ENCODE results near the gene NAXD. TPM values are rescaled to one million over a fixed set of nuclear protein-coding genes. Genes with fewer than 3 reads are reported as not detected.

Gene NAXD
- total RNA-seq, 1 experiment from 2014 or later = 15.1 TPM

- in situ Hi-C loops (cut with HindIII; ENCODE audit: low pct_unique_long_range_greater_than_20kb, low sequenced_read_pairs) = no loop called here
- no peak overlapping the region for H3K4me3 ChIP-seq (ENCODE audit: low read depth in 2 of 2, low read length in 2 of 2)
- POLR2A ChIA-PET = no interaction called here
- no peaks in the 10 kb centered on the region for H3K9me3 ChIP-seq (ENCODE audit: control insufficient read depth, insufficient read depth, low read depth, low read length)
- ATAC-seq (no peak), DNase-seq (ENCODE audit: low read depth, low spot score) (no peak)
- no TSS peak for BruUV-seq (replicated peaks)
- no peaks in the 10 kb centered on the region for H3K27me3 ChIP-seq (ENCODE audit: control insufficient read depth, insufficient read depth, low read length)
- intact Hi-C loops (cut with micrococcal nuclease; ENCODE audit: unreplicated experiment) = no loop called here
- TF ChIP-seq POLR2AphosphoS5 (IDR thresholded peaks at IDR 0.05; ENCODE audit: low read depth, low read length) (no peak), REST (IDR thresholded peaks at IDR 0.05; ENCODE audit: insufficient read depth in 1 of 2, low read depth in 2 of 2, low read length in 1 of 2) (no peak), CTCF (IDR thresholded peaks at IDR 0.05) (no peak), TCF7L2 (IDR thresholded peaks at IDR 0.05; ENCODE audit: low read depth, low read length) (no peak), SIN3A (IDR thresholded peaks at IDR 0.05; ENCODE audit: borderline replicate concordance, insufficient read depth, low read depth, low read length) (no peak)
- CTCF ChIA-PET = no interaction called here
- no peaks in the 10 kb centered on the region for H3K4me1 ChIP-seq (ENCODE audit: control insufficient read depth, insufficient read depth, low read length)
- no peaks in the 10 kb centered on the region for H3K36me3 ChIP-seq (ENCODE audit: control insufficient read depth, insufficient read depth, low read length)
- no peak overlapping the region for H3K27ac ChIP-seq (ENCODE audit: low read length)
Observed at GRCh38 chr13:110664673-110665072, 49.3 kb downstream of the NAXD start.

- ATAC-seq (no peak), DNase-seq (ENCODE audit: low read depth, low spot score) (no peak)
- ChIA-PET CTCF (no interaction called here), POLR2A (no interaction called here)
- in situ Hi-C loops (cut with HindIII; ENCODE audit: low pct_unique_long_range_greater_than_20kb, low sequenced_read_pairs) (no loop called here), intact Hi-C loops (cut with micrococcal nuclease; ENCODE audit: unreplicated experiment) (no loop called here)
- Histone ChIP-seq H3K36me3 (ENCODE audit: control insufficient read depth, insufficient read depth, low read length) (no peaks in the 10 kb centered on the region), H3K27ac (ENCODE audit: low read length) (no peak overlapping the region), H3K9me3 (ENCODE audit: control insufficient read depth, insufficient read depth, low read depth, low read length) (no peaks in the 10 kb centered on the region), H3K4me3 (ENCODE audit: low read depth in 2 of 2, low read length in 2 of 2) (no peak overlapping the region), H3K4me1 (ENCODE audit: control insufficient read depth, insufficient read depth, low read length) (no peaks in the 10 kb centered on the region), H3K27me3 (ENCODE audit: control insufficient read depth, insufficient read depth, low read length) (no peaks in the 10 kb centered on the region)
- TF ChIP-seq REST (IDR thresholded peaks at IDR 0.05; ENCODE audit: insufficient read depth in 1 of 2, low read depth in 2 of 2, low read length in 1 of 2) (no peak), TCF7L2 (IDR thresholded peaks at IDR 0.05; ENCODE audit: low read depth, low read length) (no peak), POLR2AphosphoS5 (IDR thresholded peaks at IDR 0.05; ENCODE audit: low read depth, low read length) (no peak), SIN3A (IDR thresholded peaks at IDR 0.05; ENCODE audit: borderline replicate concordance, insufficient read depth, low read depth, low read length) (no peak), CTCF (IDR thresholded peaks at IDR 0.05) (no peak)
- no TSS peak for BruUV-seq (replicated peaks)
Observed at GRCh38 chr13:110665491-110666254, 50.3 kb downstream of the NAXD start.

Measured in Panc1 (cell line).